HCT116 (cell line): Measurements from ENCODE around the gene SLC2A9. TPM values are rescaled to one million over a fixed set of nuclear protein-coding genes. Genes with fewer than 3 reads are reported as not detected.
A peak's percentile ranks its signal among the peaks of the same experiment; 100 is the strongest.

ENCODE experiments used
- ATAC-seq: fragments of 200-7000 bp; cut with Tn5 transposase; 2 replicates; pipeline ENCODE4 v1.9.1; 2020; ENCODE audit warnings: mild to moderate bottlenecking, moderate library complexity
- BruUV-seq: library from RNA; stranded (reverse); fragments of 400-500 nt; replicated peaks from 2 replicates; lab custom pipeline; 2021; lab: Mats Ljungman, UMichigan
- CTCF ChIA-PET: fragments of 300-600 bp; sonication (Branson Sonifier 250); formaldehyde crosslinking; loops from one replicate; lab custom pipeline; 2021; ENCODE audit warnings: antibody characterized with exemption; lab: Charles Lee
- POLR2A ChIA-PET: fragments of 300-600, 350-600 bp; sonication (Branson Sonifier 250); formaldehyde crosslinking; loops from one replicate; lab custom pipeline; 2021; ENCODE audit warnings: antibody characterized with exemption; lab: Charles Lee
- RAD21 ChIA-PET, 2 experiments: fragments of 300-600 bp; sonication (Branson Sonifier 250); formaldehyde crosslinking; loops; one replicate each; lab custom pipeline; 2023; ENCODE audit warnings: low total read pairs in 2 of 2; ENCODE audit not compliant: uncharacterized antibody in 2 of 2, unreplicated experiment in 2 of 2, low non-redundant PET in 1 of 2; lab: Charles Lee
- DNase-seq: peaks from one replicate; pipeline ENCODE4 v3.0.0-alpha.2; 2010; ENCODE audit warnings: low read depth, low spot score
- H2AFZ ChIP-seq: fragments of 200-600 bp; shearing (Covaris generic), sonication (generic); 2 replicates; pipeline ENCODE4 v1.6.1; 2017; ENCODE audit warnings: low read depth, mixed run types, mixed read lengths, antibody characterized with exemption, low read length; ENCODE audit not compliant: poor library complexity, severe bottlenecking
- H3K27ac ChIP-seq: 2 replicates; pipeline ENCODE4 v1.5.1; 2012; ENCODE audit warnings: low read depth, low read length
- H3K27me3 ChIP-seq: fragments of 200-600 bp; sonication (generic); 2 replicates; pipeline ENCODE4 v1.6.1; 2016; ENCODE audit warnings: mixed run types, low read length, mixed read lengths; ENCODE audit not compliant: insufficient read depth
- H3K36me3 ChIP-seq, 2 experiments: fragments of 200-500 bp in 1 of 2; fragments of 200-600 bp in 1 of 2; sonication (Bioruptor generic) in 1 of 2; sonication (generic) in 1 of 2; 2 replicates each; pipeline versions ENCODE4 v1.5.1 to v1.6.1; 2014 to 2016; ENCODE audit warnings: low read length in 2 of 2, inconsistent platforms in 1 of 2, mixed read lengths in 1 of 2, mixed run types in 1 of 2; ENCODE audit not compliant: insufficient read depth in 2 of 2, control insufficient read depth in 1 of 2
- H3K4me1 ChIP-seq, 2 experiments: fragments of 200-600 bp in 1 of 2; sonication (generic) in 1 of 2; 2 replicates each; pipeline versions ENCODE4 v1.5.1 to v1.6.1; 2012 to 2017; ENCODE audit warnings: low read length in 2 of 2, inconsistent platforms in 1 of 2, mild to moderate bottlenecking in 1 of 2, mixed read lengths in 1 of 2, mixed run types in 1 of 2, moderate library complexity in 1 of 2; ENCODE audit not compliant: insufficient read depth in 2 of 2, control insufficient read depth in 1 of 2
- H3K4me2 ChIP-seq: fragments of 200-600 bp; sonication (generic); 2 replicates; pipeline ENCODE4 v1.6.1; 2017; ENCODE audit warnings: mixed run types, low read length, mixed read lengths
- H3K4me3 ChIP-seq, 2 experiments: fragments of 200-600 bp in 1 of 2; sonication (generic) in 1 of 2; replicated peaks in 1 of 2; 2 replicates each; pipeline ENCODE4 v1.5.1; 2011 to 2016; ENCODE audit warnings: low read length in 2 of 2, control low read depth in 1 of 2, low read depth in 1 of 2, mild to moderate bottlenecking in 1 of 2, mixed read lengths in 1 of 2, mixed run types in 1 of 2
- H3K79me2 ChIP-seq: fragments of 200-600 bp; sonication (generic); 2 replicates; pipeline ENCODE4 v1.6.1; 2017; ENCODE audit warnings: mild to moderate bottlenecking, mixed run types, low read length, moderate library complexity, mixed read lengths; ENCODE audit not compliant: insufficient read depth
- H3K9ac ChIP-seq: fragments of 200-600 bp; sonication (generic); 2 replicates; pipeline ENCODE4 v1.6.1; 2016; ENCODE audit warnings: low read length, mixed read lengths
- H3K9me2 ChIP-seq: fragments of 200-600 bp; sonication (generic), shearing (Covaris generic); 2 replicates; pipeline ENCODE4 v1.6.1; 2017; ENCODE audit warnings: mixed run types, mild to moderate bottlenecking, moderate library complexity; ENCODE audit not compliant: insufficient read depth
- H3K9me3 ChIP-seq, 2 experiments: fragments of 200-500 bp in 1 of 2; fragments of 200-600 bp in 1 of 2; sonication (Bioruptor generic) in 1 of 2; sonication (generic) in 1 of 2; 2 replicates each; pipeline ENCODE4 v1.6.1; 2014 to 2017; ENCODE audit warnings: low read length in 2 of 2, mixed read lengths in 2 of 2, inconsistent platforms in 1 of 2, low read depth in 1 of 2, mild to moderate bottlenecking in 1 of 2, mixed run types in 1 of 2, moderate library complexity in 1 of 2; ENCODE audit not compliant: control insufficient read depth in 1 of 2, insufficient read depth in 1 of 2
- H4K20me1 ChIP-seq: fragments of 200-600 bp; sonication (generic), shearing (Covaris generic); 2 replicates; pipeline ENCODE4 v1.6.1; 2017; ENCODE audit warnings: mixed run types, mild to moderate bottlenecking, moderate library complexity; ENCODE audit not compliant: insufficient read depth
- CBX3 ChIP-seq: IDR thresholded peaks from 2 replicates; pipeline ENCODE4 v1.6.1; 2012; ENCODE audit warnings: low read depth
- CEBPB ChIP-seq: IDR thresholded peaks from 2 replicates; pipeline ENCODE4 v1.6.1; 2012; ENCODE audit warnings: low read depth
- ELF1 ChIP-seq: IDR thresholded peaks from 2 replicates; pipeline ENCODE4 v1.6.1; 2012; ENCODE audit warnings: low read depth, borderline replicate concordance
- EZH2 ChIP-seq: fragments of 200-600 bp; sonication (generic); IDR thresholded peaks from 2 replicates; pipeline ENCODE4 v1.6.1; 2017; ENCODE audit warnings: antibody characterized with exemption, mixed run types
- EZH2phosphoT487 ChIP-seq: fragments of 200-600 bp; IDR thresholded peaks from 2 replicates; pipeline ENCODE4 v1.6.1; 2018; ENCODE audit warnings: antibody characterized with exemption, borderline replicate concordance
- POLR2AphosphoS5 ChIP-seq: IDR thresholded peaks from 2 replicates; pipeline ENCODE4 v1.6.1; 2011; ENCODE audit warnings: mild to moderate bottlenecking, low read depth, low read length, moderate library complexity
- ZFX ChIP-seq: fragments of 450-650 bp; IDR thresholded peaks from 2 replicates; pipeline ENCODE4 v1.6.1; 2017
- ZNF274 ChIP-seq: fragments of 200-500 bp; sonication (Bioruptor generic); IDR thresholded peaks from 2 replicates; pipeline ENCODE4 v1.6.1; 2014; ENCODE audit warnings: mild to moderate bottlenecking, low read depth, low read length, inconsistent platforms
- intact Hi-C: fragments of 100-400 bp; cut with micrococcal nuclease; formaldehyde crosslinking; loops from 2 replicates; pipeline ENCODE4 v1.10.0; 2022
- total RNA-seq: library from RNA; stranded (reverse); gene quantifications from one replicate; pipeline ENCODE4 v1.2.1, GENCODE V29; 2021; ENCODE audit not compliant: unreplicated experiment
- TF ChIP-seq, protein P1 (sequence below), 3 experiments: fragments of 200-600 bp in 1 of 3; sonication (generic) in 1 of 3; IDR thresholded peaks in 2 of 3; conservative IDR thresholded peaks in 1 of 3; 2 replicates each; pipeline ENCODE4 v1.5.1; 2012 to 2017; ENCODE audit warnings: low read depth in 2 of 3, low read length in 2 of 3, antibody characterized with exemption in 1 of 3, borderline replicate concordance in 1 of 3, control low read depth in 1 of 3, mild to moderate bottlenecking in 1 of 3, mixed read lengths in 1 of 3, mixed run types in 1 of 3, moderate library complexity in 1 of 3; ENCODE audit not compliant: insufficient read depth in 1 of 3
- TF ChIP-seq, protein P2 (sequence below): IDR thresholded peaks from 2 replicates; pipeline ENCODE4 v1.6.1; 2012
- TF ChIP-seq, protein P3 (sequence below): IDR thresholded peaks from 2 replicates; pipeline ENCODE4 v1.6.1; 2011; ENCODE audit warnings: mild to moderate bottlenecking, low read length, moderate library complexity; ENCODE audit not compliant: insufficient replicate concordance; ENCODE audit errors: extremely low read depth

The SLC2A9 gene
- total RNA-seq, 1 experiment from 2014 or later, result 2.2 TPM

DNA sequence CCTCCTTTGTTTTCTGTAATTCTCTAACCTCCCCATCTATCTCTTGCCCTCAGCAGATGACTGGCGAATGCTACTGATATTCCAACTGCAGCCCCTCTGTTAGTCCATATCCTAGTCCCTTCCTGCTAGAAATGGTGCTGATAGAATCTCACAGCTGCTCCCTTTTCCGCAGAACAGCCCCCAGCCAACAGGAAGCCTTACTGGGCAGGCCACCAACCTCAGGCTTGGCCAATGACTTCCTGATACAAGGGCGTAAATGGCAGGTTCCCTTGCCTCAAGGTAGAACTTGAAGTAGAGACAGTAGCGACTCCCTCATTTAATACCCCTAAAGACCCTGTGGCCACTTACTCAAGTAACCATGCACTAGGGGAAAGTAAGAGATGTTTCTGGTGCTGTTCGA, 26.7 kb upstream of the SLC2A9 start (continued):
- no peak for TF ChIP-seq ZFX
- TF ChIP-seq POLR2AphosphoS5, result no peak
- no peak for TF ChIP-seq CEBPB
- TF ChIP-seq ZNF274, result no peak
- no peak for TF ChIP-seq EZH2phosphoT487
- TF ChIP-seq CBX3, result no peak
- TF ChIP-seq, all 23 proteins: peak for 0

DNA sequence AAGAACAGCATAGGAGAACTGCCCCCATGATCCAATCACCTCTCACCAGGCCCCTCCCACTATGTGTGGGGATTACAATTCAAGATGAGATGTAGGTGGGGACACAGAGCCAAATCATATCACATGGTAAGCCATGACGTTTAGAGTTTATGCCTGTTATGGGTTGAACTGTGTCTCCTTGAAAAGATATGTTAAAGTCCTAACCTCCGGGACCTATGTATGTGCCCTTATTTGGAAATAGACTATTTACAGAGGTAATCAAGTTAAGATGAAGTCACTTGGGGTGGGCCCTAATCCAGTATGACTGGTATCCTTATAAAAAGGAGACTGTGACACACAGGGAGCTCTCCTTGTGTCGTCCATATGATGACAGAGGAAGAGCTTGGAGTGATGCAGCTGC, 25.2 kb upstream of the SLC2A9 start:
- POLR2A ChIA-PET, result interaction anchor here (0.7 kb wide), 1 partner anchor 111 kb away, joined by 3 read pairs; no protein-coding TSS in a partner anchor
- H3K36me3 ChIP-seq, result no peaks in the 10 kb centered on the region
- intact Hi-C loops, result no loop called here
- no peaks in the 10 kb centered on the region for H3K79me2 ChIP-seq
- no peak overlapping the region for H3K4me3 ChIP-seq
- CTCF ChIA-PET, result no interaction called here
- H3K9me3 ChIP-seq, result peaks cover 6 to 10% of the 10 kb centered on the region in 2 experiments; a peak in 3 of 4 replicates
- H4K20me1 ChIP-seq, result no peaks in the 10 kb centered on the region
- BruUV-seq, result no TSS peak
- H3K27me3 ChIP-seq, result no peaks in the 10 kb centered on the region
- no peak overlapping the region for H3K27ac ChIP-seq
- no peak for DNase-seq
- no peak overlapping the region for H2AFZ ChIP-seq
- H3K4me2 ChIP-seq, result peak overlapping the region; percentile 65
- RAD21 ChIA-PET, result no interaction called here
- H3K4me1 ChIP-seq, result peaks cover 25 to 42% of the 10 kb centered on the region in 2 experiments
- H3K9ac ChIP-seq, result no peak overlapping the region
- ATAC-seq, result no peak
- TF ChIP-seq, protein P1, sequence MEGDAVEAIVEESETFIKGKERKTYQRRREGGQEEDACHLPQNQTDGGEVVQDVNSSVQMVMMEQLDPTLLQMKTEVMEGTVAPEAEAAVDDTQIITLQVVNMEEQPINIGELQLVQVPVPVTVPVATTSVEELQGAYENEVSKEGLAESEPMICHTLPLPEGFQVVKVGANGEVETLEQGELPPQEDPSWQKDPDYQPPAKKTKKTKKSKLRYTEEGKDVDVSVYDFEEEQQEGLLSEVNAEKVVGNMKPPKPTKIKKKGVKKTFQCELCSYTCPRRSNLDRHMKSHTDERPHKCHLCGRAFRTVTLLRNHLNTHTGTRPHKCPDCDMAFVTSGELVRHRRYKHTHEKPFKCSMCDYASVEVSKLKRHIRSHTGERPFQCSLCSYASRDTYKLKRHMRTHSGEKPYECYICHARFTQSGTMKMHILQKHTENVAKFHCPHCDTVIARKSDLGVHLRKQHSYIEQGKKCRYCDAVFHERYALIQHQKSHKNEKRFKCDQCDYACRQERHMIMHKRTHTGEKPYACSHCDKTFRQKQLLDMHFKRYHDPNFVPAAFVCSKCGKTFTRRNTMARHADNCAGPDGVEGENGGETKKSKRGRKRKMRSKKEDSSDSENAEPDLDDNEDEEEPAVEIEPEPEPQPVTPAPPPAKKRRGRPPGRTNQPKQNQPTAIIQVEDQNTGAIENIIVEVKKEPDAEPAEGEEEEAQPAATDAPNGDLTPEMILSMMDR (IDR thresholded peaks at IDR 0.05 in 2 of 3, conservative IDR thresholded peaks at IDR 0.05 in 1 of 3; ENCODE audit: borderline replicate concordance in 1 of 3, insufficient read depth in 1 of 3, low read depth in 2 of 3, low read length in 2 of 3), result no peak
- TF ChIP-seq, protein P2, sequence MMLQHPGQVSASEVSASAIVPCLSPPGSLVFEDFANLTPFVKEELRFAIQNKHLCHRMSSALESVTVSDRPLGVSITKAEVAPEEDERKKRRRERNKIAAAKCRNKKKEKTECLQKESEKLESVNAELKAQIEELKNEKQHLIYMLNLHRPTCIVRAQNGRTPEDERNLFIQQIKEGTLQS, result no peak
- TF ChIP-seq, protein P3, sequence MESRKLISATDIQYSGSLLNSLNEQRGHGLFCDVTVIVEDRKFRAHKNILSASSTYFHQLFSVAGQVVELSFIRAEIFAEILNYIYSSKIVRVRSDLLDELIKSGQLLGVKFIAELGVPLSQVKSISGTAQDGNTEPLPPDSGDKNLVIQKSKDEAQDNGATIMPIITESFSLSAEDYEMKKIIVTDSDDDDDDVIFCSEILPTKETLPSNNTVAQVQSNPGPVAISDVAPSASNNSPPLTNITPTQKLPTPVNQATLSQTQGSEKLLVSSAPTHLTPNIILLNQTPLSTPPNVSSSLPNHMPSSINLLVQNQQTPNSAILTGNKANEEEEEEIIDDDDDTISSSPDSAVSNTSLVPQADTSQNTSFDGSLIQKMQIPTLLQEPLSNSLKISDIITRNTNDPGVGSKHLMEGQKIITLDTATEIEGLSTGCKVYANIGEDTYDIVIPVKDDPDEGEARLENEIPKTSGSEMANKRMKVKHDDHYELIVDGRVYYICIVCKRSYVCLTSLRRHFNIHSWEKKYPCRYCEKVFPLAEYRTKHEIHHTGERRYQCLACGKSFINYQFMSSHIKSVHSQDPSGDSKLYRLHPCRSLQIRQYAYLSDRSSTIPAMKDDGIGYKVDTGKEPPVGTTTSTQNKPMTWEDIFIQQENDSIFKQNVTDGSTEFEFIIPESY, result no peak
- TF ChIP-seq ZFX (no peak), EZH2 (no peak), ELF1 (no peak)
- H3K9me2 ChIP-seq, result no peaks in the 10 kb centered on the region
